NOMO-1 treated with DMSO at 0.1 percent for 48 hours (cell line): ENCODE measurements around the gene IL17RC.
A peak's percentile ranks its signal among the peaks of the same experiment; 100 is the strongest.

Experiments
- DNase-seq: peaks from one replicate; lab custom pipeline; 2025; ENCODE audit not compliant: unreplicated experiment; lab: John Stamatoyannopoulos, UW

Gene IL17RC

DNA sequence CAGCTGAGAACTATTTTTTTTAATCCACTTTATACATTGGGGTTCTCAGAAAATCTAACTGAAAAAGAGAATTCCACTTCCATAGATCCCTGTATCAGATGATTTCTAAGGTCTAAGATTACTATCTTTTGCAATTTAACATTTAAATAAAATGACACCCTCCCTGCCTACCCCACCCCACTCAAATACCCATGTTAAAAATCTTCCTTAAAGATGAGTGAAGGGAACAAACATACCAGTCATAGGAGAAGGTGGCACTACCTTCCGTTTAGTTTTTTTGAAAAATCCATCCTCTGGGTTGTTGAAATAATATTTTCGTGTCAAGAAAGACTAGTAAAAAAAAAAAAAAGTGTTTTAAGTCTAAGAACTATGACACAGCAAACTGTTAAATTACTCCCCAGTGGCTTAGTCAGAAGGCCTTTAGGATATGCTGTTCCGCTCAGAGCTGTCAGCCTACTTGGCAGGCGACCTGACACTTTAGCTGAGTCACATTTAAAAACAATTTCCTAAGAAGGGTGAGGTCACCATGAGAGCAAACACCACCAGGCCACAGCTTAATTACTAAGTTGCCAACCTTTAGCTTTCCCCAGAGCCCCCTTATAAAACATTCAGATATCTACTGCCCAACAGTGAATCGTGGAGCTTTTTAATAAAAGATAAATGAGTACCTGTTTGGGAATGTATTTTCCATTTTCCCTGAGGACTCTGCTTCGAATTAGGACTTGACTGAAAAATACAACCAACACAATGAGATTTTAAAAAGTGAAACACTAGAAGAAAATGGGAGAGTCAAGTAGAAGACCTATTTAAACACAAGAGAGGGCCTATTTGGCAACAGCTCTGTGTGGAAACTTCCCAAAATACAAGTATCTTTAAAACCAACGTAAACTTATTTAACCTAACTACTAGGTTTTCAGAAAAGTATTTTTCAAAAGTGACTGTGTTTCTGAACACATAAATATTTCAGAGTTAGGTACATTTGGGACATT, 60.1 kb downstream of the IL17RC start:
- DNase-seq, result peak; percentile 99

DNA sequence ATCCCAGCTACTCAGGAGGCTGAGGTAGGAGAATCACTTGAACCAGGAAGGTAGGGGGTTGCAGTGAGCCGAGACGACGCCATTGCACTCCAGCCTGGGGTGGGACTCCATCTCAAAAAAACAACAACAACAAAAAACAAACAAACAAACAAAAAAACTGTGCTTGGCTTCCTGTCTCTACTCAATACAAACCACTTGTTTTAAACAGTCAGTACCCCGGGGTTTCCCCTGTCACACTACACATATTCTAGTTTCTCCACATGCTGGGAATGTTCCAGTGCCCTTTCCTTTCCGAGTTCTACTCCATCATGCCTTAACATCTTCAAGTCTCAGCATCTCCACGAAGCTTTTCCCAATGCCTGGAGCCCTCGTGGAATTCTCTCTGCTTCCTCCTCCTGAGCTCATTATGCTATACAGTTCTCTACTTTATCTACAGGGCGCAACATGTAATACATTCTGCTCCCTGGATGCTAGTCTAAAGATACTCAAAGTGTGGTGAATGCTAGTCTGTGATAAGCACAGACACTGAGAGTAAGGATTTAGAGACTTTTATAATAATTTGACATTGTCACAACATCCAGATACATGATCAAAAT, 61.9 kb downstream of the IL17RC start:
- DNase-seq, result no peak

DNA sequence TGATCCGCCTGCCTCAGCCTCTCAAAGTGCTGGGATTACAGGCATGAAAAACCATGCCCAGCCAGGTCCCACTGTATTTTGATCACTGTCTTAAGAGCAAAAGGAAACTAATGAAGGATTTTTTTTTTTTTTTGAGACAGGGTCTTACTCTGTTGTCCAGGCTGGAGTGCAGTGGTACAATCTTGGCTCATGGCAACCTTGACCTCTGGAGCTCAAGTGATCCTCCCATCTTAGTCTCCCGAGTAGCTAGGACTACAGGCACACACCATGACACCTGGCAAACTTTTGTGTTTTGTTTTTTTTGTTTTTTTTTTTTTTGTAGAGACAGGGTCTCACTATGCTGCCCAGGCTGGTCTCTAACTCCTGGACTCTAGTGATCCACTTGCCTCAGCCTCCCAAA, 63.4 kb downstream of the IL17RC start:
- no peak for DNase-seq
